Measurements from ENCODE around the gene CNTNAP2.

- no peak for TF ChIP-seq SPI1 (IDR thresholded peaks at IDR 0.05; ENCODE audit: low read depth, low read length)
- no peak for TF ChIP-seq POLR2A (IDR thresholded peaks at IDR 0.05; ENCODE audit: low read depth, low read length)
- no peak for TF ChIP-seq TAF1 (IDR thresholded peaks at IDR 0.05; ENCODE audit: low read depth, low read length)
These were observed 1736.2 kb downstream of the CNTNAP2 start for GRCh38 chr7:147852833-147853232.
